Ovary (tissue), 9 donors: Measurements from ENCODE around the gene SHLD1. TPM values are rescaled to one million over a fixed set of nuclear protein-coding genes. Genes with fewer than 3 reads are reported as not detected.

Source experiments
- DNase-seq, 5 donors: peaks; one replicate each; pipeline ENCODE4 v3.0.0-alpha.2; 2019 to 2020
- H3K27ac ChIP-seq, 2 donors: fragments of 200-600 bp; one replicate each; pipeline versions ENCODE4 v1.5.1 to v1.8.0; 2019 to 2022
- H3K27me3 ChIP-seq: fragments of 200-600 bp; one replicate; pipeline ENCODE4 v1.8.0; 2022
- H3K36me3 ChIP-seq: fragments of 200-600 bp; sonication (generic); one replicate; pipeline ENCODE4 v1.5.1; 2019
- H3K4me1 ChIP-seq: one replicate; pipeline ENCODE4 v1.8.1; 2013; ENCODE audit warnings: mild to moderate bottlenecking, moderate library complexity; ENCODE audit not compliant: insufficient read depth
- H3K4me3 ChIP-seq: fragments of 200-600 bp; sonication (generic); one replicate; pipeline ENCODE4 v1.5.1; 2017
- H3K9me3 ChIP-seq, 2 donors: fragments of 200-600 bp in 1 of 2; sonication (generic) in 1 of 2; one replicate each; pipeline versions ENCODE4 v1.5.1 to v1.8.1; 2013 to 2019; ENCODE audit warnings: mild to moderate bottlenecking in 1 of 2, moderate library complexity in 1 of 2
- EP300 ChIP-seq: sonication (generic); formaldehyde crosslinking; IDR thresholded peaks from one replicate; pipeline ENCODE4 v1.6.1; 2017; ENCODE audit warnings: antibody characterized with exemption
- POLR2A ChIP-seq: fragments of 450-650 bp; IDR thresholded peaks from one replicate; pipeline ENCODE4 v1.6.1; 2017; ENCODE audit warnings: antibody characterized with exemption, mild to moderate bottlenecking, moderate library complexity
- WGBS, 3 donors: extraction: QIAGEN DNeasy Blood & Tissue Kit in 1 of 3; methylation state at CpG; one replicate each; pipeline versions ENCODE4 v1.1.5 to v1.1.7; 2013 to 2017; 5-methylcytosine and 5-hydroxymethylcytosine counted together
- intact Hi-C, 4 donors: fragments of 100-400 bp; cut with DNase I; formaldehyde crosslinking; loops; one replicate each; pipeline versions ENCODE4 v1.11.0 to v1.15.1; 2022 to 2023
- polyA plus RNA-seq, 2 donors: library from polyadenylated mRNA; stranded (reverse); fragments of 200-250 nt in 1 of 2; fragments of 350-450 nt in 1 of 2; fragmentation: Illumina TruSeq in 1 of 2; extraction: RNeasy Lipid Tissue Mini Kit (QIAGEN cat#74804) in 1 of 2; gene quantifications; one replicate each; pipeline ENCODE4 v1.2.3, GENCODE V29; 2013 to 2014
- total RNA-seq, 7 donors: library from RNA; depleted of rRNA in 2 of 7; stranded (reverse); fragments of >200 nt in 2 of 7; fragmentation: NEBNext Ultra II Directional in 3 of 7; extraction: Animal tissue kit (Norgen Biotek cat#: 25700) in 3 of 7; gene quantifications; one replicate each; pipeline versions ENCODE4 v1.1.0 to v1.2.4, GENCODE V29; 2016 to 2023
- TF ChIP-seq, protein P1 (sequence below), 3 donors: fragments of 450-650 bp in 2 of 3; fragments of 200-600 bp in 1 of 3; IDR thresholded peaks; one replicate each; pipeline versions ENCODE4 v1.5.1 to v1.8.0; 2016 to 2022; ENCODE audit warnings: antibody characterized with exemption in 3 of 3, mild to moderate bottlenecking in 1 of 3
- donor health status: DM: no; HTN: no; CAD: no; lungs with moderate emphysema.
- donor health status: DM: no; HTN: no; CAD: no.
- donor health status: Bipolar disorder and iron deficiency.
- donor health status: DM: yes; HTN: yes; CAD: no.
- donor health status: DM: no; HTN: no; CAD: no.
- donor health status: DM: yes; HTN: yes; CAD: no.

The SHLD1 gene
- total and polyA plus RNA-seq, 9 donors = 3.8 to 12.4 (median 7.2) TPM

DNA sequence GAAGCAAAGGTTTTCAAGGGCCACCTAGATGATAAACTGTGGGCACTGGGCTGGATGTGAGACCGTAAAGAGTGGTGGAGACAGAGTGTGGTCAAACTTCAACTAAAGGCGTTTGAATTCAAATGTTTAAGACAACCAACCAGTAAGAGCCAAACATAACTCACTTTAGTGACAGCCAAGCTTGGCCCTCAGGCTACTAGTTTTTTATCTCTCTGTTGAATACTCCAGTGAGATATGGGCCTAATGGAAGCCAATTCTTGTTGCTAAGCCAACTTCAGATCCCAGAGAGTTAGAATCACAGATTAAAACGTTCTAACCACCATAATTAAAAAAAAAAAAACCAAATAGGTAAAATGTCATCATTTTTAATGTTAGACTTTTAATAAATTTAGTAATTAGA, 142.9 kb downstream of the SHLD1 start:
- Histone ChIP-seq H3K27me3 (no peaks in the 10 kb centered on the region), H3K36me3 (no peaks in the 10 kb centered on the region), H3K4me3 (no peak overlapping the region), H3K9me3 (no peaks in the 10 kb centered on the region), H3K27ac (no peak overlapping the region), H3K4me1 (no peaks in the 10 kb centered on the region)
- WGBS, 3 donors = 50 to 62% (median 52%) methylated on average over 3 of the region's 3 CpGs
- TF ChIP-seq EP300 (no peak), POLR2A (no peak)
- TF ChIP-seq, protein P1, sequence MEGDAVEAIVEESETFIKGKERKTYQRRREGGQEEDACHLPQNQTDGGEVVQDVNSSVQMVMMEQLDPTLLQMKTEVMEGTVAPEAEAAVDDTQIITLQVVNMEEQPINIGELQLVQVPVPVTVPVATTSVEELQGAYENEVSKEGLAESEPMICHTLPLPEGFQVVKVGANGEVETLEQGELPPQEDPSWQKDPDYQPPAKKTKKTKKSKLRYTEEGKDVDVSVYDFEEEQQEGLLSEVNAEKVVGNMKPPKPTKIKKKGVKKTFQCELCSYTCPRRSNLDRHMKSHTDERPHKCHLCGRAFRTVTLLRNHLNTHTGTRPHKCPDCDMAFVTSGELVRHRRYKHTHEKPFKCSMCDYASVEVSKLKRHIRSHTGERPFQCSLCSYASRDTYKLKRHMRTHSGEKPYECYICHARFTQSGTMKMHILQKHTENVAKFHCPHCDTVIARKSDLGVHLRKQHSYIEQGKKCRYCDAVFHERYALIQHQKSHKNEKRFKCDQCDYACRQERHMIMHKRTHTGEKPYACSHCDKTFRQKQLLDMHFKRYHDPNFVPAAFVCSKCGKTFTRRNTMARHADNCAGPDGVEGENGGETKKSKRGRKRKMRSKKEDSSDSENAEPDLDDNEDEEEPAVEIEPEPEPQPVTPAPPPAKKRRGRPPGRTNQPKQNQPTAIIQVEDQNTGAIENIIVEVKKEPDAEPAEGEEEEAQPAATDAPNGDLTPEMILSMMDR (IDR thresholded peaks at IDR 0.05) = no peak
- DNase-seq = no peak
- intact Hi-C loops = no loop called here

DNA sequence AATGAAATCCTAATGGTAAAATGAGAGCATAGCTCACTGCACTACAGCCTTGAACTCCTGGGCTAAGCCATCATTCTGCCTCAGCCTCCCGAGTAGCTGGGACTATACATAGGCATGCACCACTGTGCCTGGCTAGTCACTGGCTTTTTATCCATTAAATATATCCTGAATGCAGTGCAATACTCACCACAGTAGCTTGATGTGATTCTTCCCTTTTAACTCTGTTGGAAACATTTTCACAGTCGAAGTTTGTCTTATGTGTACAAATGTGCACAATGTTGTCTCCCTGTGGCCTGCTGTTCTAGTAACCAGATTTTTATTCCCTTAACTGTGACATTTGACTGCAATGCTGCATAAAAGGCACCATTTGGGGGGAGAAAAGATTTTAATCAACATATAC, 143.4 kb downstream of the SHLD1 start:
- Histone ChIP-seq H3K9me3 (no peaks in the 10 kb centered on the region), H3K27me3 (no peaks in the 10 kb centered on the region), H3K27ac (no peak overlapping the region), H3K36me3 (no peaks in the 10 kb centered on the region), H3K4me1 (no peaks in the 10 kb centered on the region), H3K4me3 (no peak overlapping the region)
- TF ChIP-seq, protein P1 (IDR thresholded peaks at IDR 0.05) = no peak
- no peak for TF ChIP-seq EP300
- no peak for TF ChIP-seq POLR2A
- no peak for DNase-seq
- 74 to 79% (median 79%) methylated on average over 2 of the region's 2 CpGs for WGBS, 3 donors
- intact Hi-C loops = no loop called here

DNA sequence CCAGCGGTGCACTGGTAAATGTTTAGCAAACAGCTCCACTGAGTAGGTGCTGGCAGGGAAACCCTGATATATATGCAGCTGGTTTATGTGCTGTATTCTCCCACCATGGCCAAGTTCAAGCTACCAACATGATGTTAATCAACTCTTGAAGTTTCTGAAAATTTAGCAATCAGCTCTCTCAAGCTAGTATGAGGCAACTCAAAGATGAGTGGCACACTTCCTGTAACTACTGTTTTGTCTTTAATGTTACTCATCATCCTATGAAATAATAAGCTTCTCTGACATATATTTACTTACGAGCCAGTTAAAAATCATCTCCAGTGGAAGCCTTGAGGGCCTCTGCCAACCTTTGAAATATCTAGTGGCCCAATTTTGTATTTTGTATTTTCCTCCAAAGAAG, 145.4 kb downstream of the SHLD1 start:
- DNase-seq = no peak
- Histone ChIP-seq H3K27me3 (no peaks in the 10 kb centered on the region), H3K36me3 (no peaks in the 10 kb centered on the region), H3K4me1 (no peaks in the 10 kb centered on the region), H3K4me3 (no peak overlapping the region), H3K9me3 (no peaks in the 10 kb centered on the region), H3K27ac (no peak overlapping the region)
- 82 to 87% (median 84%) methylated on average over 2 of the region's 2 CpGs for WGBS, 3 donors
- TF ChIP-seq, protein P1 (IDR thresholded peaks at IDR 0.05) = no peak
- no peak for TF ChIP-seq POLR2A
- no peak for TF ChIP-seq EP300
- intact Hi-C loops = no loop called here

DNA sequence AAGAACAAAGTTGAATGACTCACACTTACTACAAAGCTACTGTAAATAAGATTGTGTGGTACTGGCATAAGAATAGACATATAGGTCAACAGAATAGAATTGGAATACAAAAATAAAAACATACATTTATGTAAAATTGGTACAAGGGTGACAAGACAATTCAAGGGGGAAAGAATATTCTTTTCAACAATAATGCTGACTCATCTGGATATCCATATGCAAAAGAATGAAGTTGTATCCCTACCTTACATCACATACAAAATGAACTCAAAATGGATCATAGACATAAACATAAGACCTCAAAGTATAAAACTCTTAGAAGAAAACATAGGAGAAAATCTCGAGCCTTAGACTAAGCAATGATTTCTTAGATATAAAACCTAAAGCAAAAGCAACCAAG, 149.2 kb downstream of the SHLD1 start:
- 59 to 65% (median 60%) methylated on average over 1 of the region's 1 CpG for WGBS, 3 donors
- Histone ChIP-seq H3K9me3 (no peaks in the 10 kb centered on the region), H3K4me3 (no peak overlapping the region), H3K4me1 (no peaks in the 10 kb centered on the region), H3K27ac (no peak overlapping the region), H3K36me3 (no peaks in the 10 kb centered on the region), H3K27me3 (no peaks in the 10 kb centered on the region)
- TF ChIP-seq EP300 (no peak), POLR2A (no peak)
- TF ChIP-seq, protein P1 (IDR thresholded peaks at IDR 0.05) = no peak
- intact Hi-C loops = no loop called here
- DNase-seq = no peak

DNA sequence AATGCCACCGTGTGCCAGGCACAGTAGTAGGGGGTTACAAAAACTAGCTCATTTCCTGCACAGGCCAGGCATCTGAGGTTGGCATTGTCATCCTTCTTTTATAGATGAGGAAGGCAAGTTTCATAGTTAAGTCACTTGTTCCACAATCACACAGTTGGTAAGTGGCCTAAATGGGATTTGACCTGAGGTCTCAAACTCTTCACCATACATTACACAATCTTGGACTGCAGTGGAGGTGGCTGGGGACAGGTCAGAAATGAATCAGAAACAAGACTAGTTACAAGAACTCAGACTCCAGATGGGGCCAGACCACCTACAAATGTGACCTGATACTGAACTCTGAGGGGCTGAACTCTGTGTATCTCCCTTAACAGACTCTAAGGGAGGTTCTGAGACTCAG, 150.7 kb downstream of the SHLD1 start:
- Histone ChIP-seq H3K9me3 (no peaks in the 10 kb centered on the region), H3K27ac (no peak overlapping the region), H3K36me3 (no peaks in the 10 kb centered on the region), H3K4me3 (no peak overlapping the region), H3K4me1 (no peaks in the 10 kb centered on the region), H3K27me3 (no peaks in the 10 kb centered on the region)
- TF ChIP-seq POLR2A (no peak), EP300 (no peak)
- TF ChIP-seq, protein P1 (IDR thresholded peaks at IDR 0.05) = no peak
- intact Hi-C loops = no loop called here
- DNase-seq = no peak
- WGBS, 3 donors = 69 to 81% (median 80%) methylated on average over 1 of the region's 1 CpG
